Panc1 (cell line): ENCODE data around the gene TMCO4. TPM values are rescaled to one million over a fixed set of nuclear protein-coding genes. Genes with fewer than 3 reads are reported as not detected.

Experiments
- ATAC-seq: fragments of 200-7000 bp; cut with Tn5 transposase; 2 replicates; pipeline ENCODE4 v1.9.1; 2020; ENCODE audit warnings: mild to moderate bottlenecking, moderate library complexity
- BruUV-seq: library from RNA; stranded (reverse); fragments of 400-500 nt; replicated peaks from 2 replicates; lab custom pipeline; 2021; lab: Mats Ljungman, UMichigan
- CTCF ChIA-PET: fragments of 300-600 bp; sonication (Branson Sonifier 250); formaldehyde crosslinking; loops from one replicate; lab custom pipeline; 2022; ENCODE audit warnings: antibody characterized with exemption; lab: Charles Lee
- POLR2A ChIA-PET: fragments of 300-600 bp; sonication (Branson Sonifier 250); formaldehyde crosslinking; loops from one replicate; lab custom pipeline; 2022; ENCODE audit warnings: antibody characterized with exemption; lab: Charles Lee
- DNase-seq: peaks from one replicate; pipeline ENCODE4 v3.0.0-alpha.2; 2010; ENCODE audit warnings: low read depth, low spot score
- H3K27ac ChIP-seq: 2 replicates; pipeline ENCODE4 v1.5.1; 2011; ENCODE audit warnings: mild to moderate bottlenecking, low read length, inconsistent platforms
- H3K27me3 ChIP-seq: fragments of 200-500 bp; sonication (Bioruptor generic); 2 replicates; pipeline ENCODE4 v1.6.0; 2014; ENCODE audit warnings: low read length, inconsistent platforms; ENCODE audit not compliant: control insufficient read depth, insufficient read depth
- H3K36me3 ChIP-seq: fragments of 200-500 bp; sonication (Bioruptor generic); 2 replicates; pipeline ENCODE4 v1.5.1; 2014; ENCODE audit warnings: inconsistent platforms, mild to moderate bottlenecking, low read length, moderate library complexity; ENCODE audit not compliant: control insufficient read depth, insufficient read depth
- H3K4me1 ChIP-seq: 2 replicates; pipeline ENCODE4 v1.5.1; 2011; ENCODE audit warnings: inconsistent platforms, mild to moderate bottlenecking, low read length, moderate library complexity; ENCODE audit not compliant: control insufficient read depth, insufficient read depth
- H3K4me3 ChIP-seq, 2 experiments: 2 replicates each; pipeline ENCODE4 v1.5.1; 2011 to 2012; ENCODE audit warnings: low read depth in 2 of 2, low read length in 2 of 2, mild to moderate bottlenecking in 2 of 2, inconsistent platforms in 1 of 2, moderate library complexity in 1 of 2
- H3K9me3 ChIP-seq: fragments of 200-500 bp; sonication (Bioruptor generic); 2 replicates; pipeline ENCODE4 v1.5.1; 2014; ENCODE audit warnings: low read depth, mild to moderate bottlenecking, inconsistent platforms, low read length, moderate library complexity; ENCODE audit not compliant: control insufficient read depth, insufficient read depth
- CTCF ChIP-seq: fragments of 450-650 bp; IDR thresholded peaks from 2 replicates; pipeline ENCODE4 v1.5.1; 2017; ENCODE audit warnings: mild to moderate bottlenecking
- POLR2AphosphoS5 ChIP-seq: IDR thresholded peaks from 2 replicates; pipeline ENCODE4 v1.6.1; 2012; ENCODE audit warnings: mild to moderate bottlenecking, low read depth, low read length, moderate library complexity
- REST ChIP-seq, 2 experiments: IDR thresholded peaks; 2 replicates each; pipeline ENCODE4 v1.6.1; 2011 to 2012; ENCODE audit warnings: low read depth in 2 of 2, control low read depth in 1 of 2, low read length in 1 of 2, mild to moderate bottlenecking in 1 of 2, moderate library complexity in 1 of 2; ENCODE audit not compliant: insufficient read depth in 1 of 2
- SIN3A ChIP-seq: IDR thresholded peaks from 2 replicates; pipeline ENCODE4 v1.6.1; 2012; ENCODE audit warnings: low read depth, mild to moderate bottlenecking, low read length, moderate library complexity, borderline replicate concordance; ENCODE audit not compliant: insufficient read depth
- TCF7L2 ChIP-seq: IDR thresholded peaks from 2 replicates; pipeline ENCODE4 v1.6.1; 2011; ENCODE audit warnings: mild to moderate bottlenecking, low read depth, low read length, inconsistent platforms
- in situ Hi-C: cut with HindIII; loops from 2 replicates; pipeline ENCODE4 v1.10.0; 2016; ENCODE audit warnings: low sequenced_read_pairs, low pct_unique_long_range_greater_than_20kb
- intact Hi-C: fragments of 100-400 bp; cut with micrococcal nuclease; formaldehyde crosslinking; loops from one replicate; pipeline ENCODE4 v1.10.0; 2022; ENCODE audit not compliant: unreplicated experiment
- total RNA-seq: library from RNA; stranded (reverse); gene quantifications from one replicate; pipeline ENCODE4 v1.2.1, GENCODE V29; 2021; ENCODE audit not compliant: unreplicated experiment

Gene TMCO4
- total RNA-seq, 1 experiment from 2014 or later: 13.2 TPM

GRCh38 chr1:19709260-19709793, 90.4 kb downstream of the TMCO4 start:
- Histone ChIP-seq H3K27ac (no peak overlapping the region), H3K4me1 (no peaks in the 10 kb centered on the region), H3K36me3 (no peaks in the 10 kb centered on the region), H3K27me3 (no peaks in the 10 kb centered on the region), H3K9me3 (no peaks in the 10 kb centered on the region), H3K4me3 (no peak overlapping the region)
- ChIA-PET POLR2A (no interaction called here), CTCF (interaction anchor here (0.6 to 1.0 kb wide), 4 partner anchors 33 to 678 kb away, joined by 3 to 4 read pairs (median 4); no protein-coding TSS in a partner anchor)
- intact Hi-C loops: no loop called here
- in situ Hi-C loops: no loop called here
- TF ChIP-seq CTCF (no peak), SIN3A (no peak), TCF7L2 (no peak), REST (IDR thresholded peaks at IDR 0.05; ENCODE audit: insufficient read depth in 1 of 2, low read depth in 2 of 2, low read length in 1 of 2) (no peak), POLR2AphosphoS5 (no peak)
- ATAC-seq (no peak), DNase-seq (no peak)
- BruUV-seq: no TSS peak

- in situ Hi-C loops (no loop called here), intact Hi-C loops (no loop called here)
- ChIA-PET CTCF (no interaction called here), POLR2A (no interaction called here)
- no peaks in the 10 kb centered on the region for H3K27me3 ChIP-seq
- no peaks in the 10 kb centered on the region for H3K36me3 ChIP-seq
- DNase-seq (no peak), ATAC-seq (no peak)
- no peaks in the 10 kb centered on the region for H3K9me3 ChIP-seq
- TF ChIP-seq CTCF: no peak
- TF ChIP-seq REST (IDR thresholded peaks at IDR 0.05; ENCODE audit: insufficient read depth in 1 of 2, low read depth in 2 of 2, low read length in 1 of 2): no peak
- TF ChIP-seq POLR2AphosphoS5: no peak
- TF ChIP-seq SIN3A: no peak
- TF ChIP-seq TCF7L2: no peak
- H3K4me3 ChIP-seq: no peak overlapping the region
- BruUV-seq: no TSS peak
- H3K27ac ChIP-seq: no peak overlapping the region
- H3K4me1 ChIP-seq: no peaks in the 10 kb centered on the region
Observed at GRCh38 chr1:19708567-19709110, 91.1 kb downstream of the TMCO4 start.
